HG02885 (cell line): ENCODE results near the gene PCOLCE2.

Experiments
- ATAC-seq: cut with Tn5 transposase; IDR thresholded peaks from one replicate; pipeline ENCODE4 v1.9.1; 2021; ENCODE audit warnings: mild to moderate bottlenecking; ENCODE audit not compliant: unreplicated experiment, poor library complexity

PCOLCE2 gene

DNA sequence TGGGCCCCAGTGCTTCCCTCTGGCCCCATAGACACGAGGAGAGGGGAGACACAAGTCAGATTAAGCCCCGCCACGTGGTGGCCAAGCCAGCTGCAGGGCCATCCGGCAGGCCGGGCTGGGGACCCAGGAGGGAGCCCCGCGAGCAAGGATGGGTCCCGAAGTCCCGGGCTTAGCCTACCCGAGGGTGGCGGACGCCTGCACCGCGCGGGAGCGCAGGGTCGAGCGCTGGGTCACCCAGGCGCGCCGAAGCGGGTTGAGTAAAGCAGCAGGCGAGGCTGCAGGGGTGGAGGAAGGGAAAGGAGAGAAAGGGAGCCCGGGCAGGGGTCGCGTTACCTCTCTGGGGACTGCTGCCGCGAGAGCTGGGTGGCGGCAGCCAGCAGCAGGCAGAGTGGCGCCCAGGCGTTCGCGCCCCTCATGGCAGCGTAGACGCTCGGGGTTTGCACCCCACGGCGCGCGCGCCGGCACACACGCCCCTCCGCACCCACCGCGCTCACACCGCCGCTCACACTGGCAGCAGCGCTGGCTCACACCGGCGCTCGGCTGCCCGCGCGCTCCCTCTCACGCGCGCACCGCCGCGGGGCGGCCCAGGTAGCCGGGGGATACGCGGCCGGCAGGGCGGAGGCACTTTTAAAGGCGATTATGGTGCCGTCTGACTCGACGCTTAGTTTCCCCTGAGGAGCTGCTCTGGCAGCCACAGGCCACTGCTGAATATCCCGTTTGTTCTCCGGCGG is at the start of gene PCOLCE2:
PCOLCE2 (minus strand) TSS at position 603 of the 731 bp plus-strand sequence; CDS start at position 416, 187 bp downstream.
- peak; percentile 54 for ATAC-seq

GRCh38 chr3:142935963-142936362 is 47.1 kb upstream of the PCOLCE2 start:
- ATAC-seq: no peak

- ATAC-seq: no peak
Observed at GRCh38 chr3:142934887-142935269, 46.0 kb upstream of the PCOLCE2 start.

DNA sequence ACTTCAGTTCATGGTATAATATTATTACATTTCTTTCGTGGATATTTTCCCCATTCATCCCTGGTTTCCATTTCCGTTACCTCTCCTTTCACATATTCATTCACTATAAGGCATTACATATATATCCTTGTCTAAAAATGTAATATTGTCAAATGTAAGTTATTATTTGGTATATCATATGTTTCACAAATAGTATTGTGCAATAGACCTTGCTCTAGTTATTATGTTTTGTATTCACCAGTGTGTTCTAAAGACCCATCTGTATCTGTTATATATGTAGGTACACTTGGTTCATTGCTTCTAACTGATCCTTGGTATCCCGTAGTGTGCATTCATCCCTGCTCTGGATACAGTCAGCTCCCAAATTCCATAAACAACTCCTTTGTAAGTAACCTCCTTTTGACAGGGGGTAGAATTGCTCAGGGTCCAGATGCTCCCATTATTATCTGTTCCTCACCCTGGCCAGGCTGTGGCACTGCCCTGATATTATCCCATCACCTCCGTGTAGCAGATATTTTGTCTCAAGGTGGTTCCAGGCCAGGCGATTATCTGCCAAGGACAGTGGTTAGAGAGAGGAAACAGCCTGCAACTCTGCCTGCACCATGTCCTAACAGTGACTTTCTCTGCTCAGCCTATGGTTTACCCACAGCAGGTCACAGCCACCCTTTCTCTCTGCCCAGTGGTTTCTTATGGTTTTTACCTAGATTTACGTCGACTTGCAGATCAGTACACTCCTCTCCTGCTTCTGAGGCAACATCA is 45.4 kb upstream of the PCOLCE2 start:
- no peak for ATAC-seq

GRCh38 chr3:142931222-142931621 is 42.3 kb upstream of the PCOLCE2 start:
- ATAC-seq: peak; percentile 97

GRCh38 chr3:142930463-142930862 is 41.6 kb upstream of the PCOLCE2 start:
- ATAC-seq: no peak

GRCh38 chr3:142929890-142930289 is 41.0 kb upstream of the PCOLCE2 start:
- no peak for ATAC-seq

- ATAC-seq: peak; percentile 72
Observed at GRCh38 chr3:142929109-142929508, 40.2 kb upstream of the PCOLCE2 start.

- no peak for ATAC-seq
Observed at GRCh38 chr3:142926368-142926944, 37.6 kb upstream of the PCOLCE2 start.

DNA sequence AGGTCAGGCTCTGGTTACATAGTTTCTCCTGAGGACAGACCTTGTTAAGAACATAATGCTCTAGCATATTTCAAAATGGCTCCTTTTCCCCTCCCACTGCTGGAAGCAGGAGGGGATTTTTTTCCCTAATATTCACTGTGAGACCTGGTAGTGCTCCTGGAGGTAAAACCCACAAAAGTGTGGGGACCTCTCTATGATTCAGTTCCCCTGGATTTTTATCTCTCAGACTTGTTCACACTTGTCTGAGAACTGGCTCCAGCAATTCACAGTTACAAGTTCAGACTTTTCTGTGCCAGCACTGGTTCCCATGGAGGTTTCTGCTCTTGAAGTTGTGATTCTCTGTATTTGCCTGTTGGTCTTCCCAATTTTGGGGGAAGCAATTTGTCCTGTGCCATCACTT is 36.3 kb upstream of the PCOLCE2 start:
- ATAC-seq: no peak

- ATAC-seq: no peak
Observed at GRCh38 chr3:142923694-142924093, 34.8 kb upstream of the PCOLCE2 start.

DNA sequence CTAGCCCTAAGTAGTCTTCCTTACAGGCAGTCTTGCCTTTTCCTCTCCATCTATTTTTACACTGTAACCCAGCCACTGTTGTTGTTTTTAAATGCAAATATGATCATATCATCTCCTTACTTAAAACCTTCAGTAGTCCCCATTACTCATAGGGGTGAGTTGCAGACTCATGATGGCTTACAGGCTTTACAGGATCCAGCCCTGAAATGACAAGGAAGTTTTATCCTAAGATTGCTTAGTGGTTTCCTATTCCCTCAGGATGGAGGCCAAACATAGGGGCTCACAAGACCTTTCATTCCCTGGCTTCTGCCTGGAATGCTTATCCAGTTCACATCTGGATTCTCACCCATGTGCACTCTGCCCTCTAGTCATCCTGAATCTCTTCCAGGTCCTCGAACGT is 27.7 kb upstream of the PCOLCE2 start:
- ATAC-seq: no peak

- ATAC-seq: no peak
Observed at GRCh38 chr3:142915636-142916035, 26.8 kb upstream of the PCOLCE2 start.

DNA sequence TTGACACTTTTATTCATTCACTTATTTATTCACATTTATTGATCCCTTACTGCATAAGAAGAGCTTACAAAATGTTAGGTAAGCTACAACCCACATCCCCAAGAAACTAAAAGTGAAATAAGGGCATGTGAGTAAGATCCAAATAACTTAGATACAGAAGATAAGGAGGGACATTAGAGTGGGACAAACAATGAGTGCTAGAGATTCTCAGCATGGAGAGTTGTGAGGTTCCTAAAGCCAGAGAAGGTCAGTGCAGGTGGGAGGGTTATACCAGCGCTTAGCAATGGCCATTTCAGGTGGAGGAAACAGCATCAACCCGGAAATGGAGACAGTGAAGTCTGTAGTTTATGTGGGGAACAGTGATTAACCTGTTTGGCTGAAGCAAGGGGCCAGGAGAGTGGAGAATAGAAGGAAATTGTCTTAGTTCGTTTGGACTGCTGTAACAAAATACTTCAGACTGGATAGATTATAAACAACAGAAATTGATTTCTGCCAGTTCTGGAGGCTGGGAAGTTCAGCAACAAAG is 25.5 kb upstream of the PCOLCE2 start:
- no peak for ATAC-seq

GRCh38 chr3:142913432-142913831 is 24.5 kb upstream of the PCOLCE2 start:
- ATAC-seq: no peak

GRCh38 chr3:142912402-142913172 is 23.7 kb upstream of the PCOLCE2 start:
- no peak for ATAC-seq

DNA sequence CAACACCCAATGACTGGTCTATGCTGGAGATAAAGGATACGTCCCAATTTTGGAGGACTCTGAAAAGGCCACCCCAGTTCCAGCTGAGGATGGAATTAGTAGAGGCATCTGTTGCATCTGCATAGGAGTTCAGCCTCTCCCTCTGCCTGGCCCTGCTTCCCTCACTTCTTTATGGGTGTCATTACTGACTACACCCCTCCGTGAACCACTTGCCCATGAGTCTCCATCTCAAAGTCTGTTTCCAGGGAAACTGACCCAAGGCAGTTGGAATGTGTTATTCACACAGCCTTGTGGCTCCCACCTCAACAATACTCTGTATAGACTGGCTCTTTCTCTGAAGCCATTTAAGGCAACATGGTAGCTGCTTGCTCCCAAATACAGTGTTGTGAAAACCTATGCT is 21.4 kb upstream of the PCOLCE2 start:
- ATAC-seq: no peak

GRCh38 chr3:142909282-142909681 is 20.4 kb upstream of the PCOLCE2 start:
- no peak for ATAC-seq

- ATAC-seq: no peak
Observed at GRCh38 chr3:142907996-142908395, 19.1 kb upstream of the PCOLCE2 start.

DNA sequence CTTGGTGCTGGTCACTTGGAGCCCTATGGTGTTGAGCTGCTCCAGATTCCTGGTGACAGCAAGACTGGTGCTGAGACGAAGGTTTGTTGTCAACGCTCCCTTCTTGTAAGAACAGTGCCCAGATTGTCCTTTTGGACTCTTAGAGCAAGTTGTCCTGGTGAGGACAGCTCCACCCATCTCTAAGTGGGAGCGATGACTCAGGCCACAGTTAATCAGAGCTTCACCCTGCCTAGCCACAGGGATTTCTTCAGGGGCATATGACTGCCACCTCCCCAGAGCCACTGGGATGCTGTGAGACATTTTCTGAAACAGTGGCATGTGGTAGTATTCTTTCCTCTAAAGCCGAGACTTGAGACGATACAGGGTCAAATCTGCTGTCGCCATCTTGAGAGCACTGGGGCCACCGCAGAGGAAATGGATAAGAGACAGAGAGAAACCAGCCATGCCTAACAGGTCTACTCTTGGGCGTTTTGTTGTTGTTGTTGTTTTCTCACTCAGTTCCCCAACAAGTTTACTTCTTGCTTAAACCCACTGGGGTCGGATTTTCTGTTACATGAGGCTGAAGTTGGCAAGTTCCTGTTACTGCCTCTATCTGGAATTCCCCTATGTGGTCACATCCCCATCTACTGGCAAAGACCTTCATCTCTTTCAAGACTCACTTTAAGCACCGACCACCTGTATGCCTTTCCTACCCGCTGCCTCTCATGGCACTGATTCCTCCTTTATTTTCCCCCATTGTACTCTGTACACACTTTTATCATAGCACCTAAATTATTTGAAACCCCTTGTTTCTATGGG is 16.0 kb upstream of the PCOLCE2 start:
- ATAC-seq: no peak
